K562 (cell line): ENCODE data around the gene TRNT1. TPM values are rescaled to one million over a fixed set of nuclear protein-coding genes. Genes with fewer than 3 reads are reported as not detected.
A peak's percentile ranks its signal among the peaks of the same experiment; 100 is the strongest.

ENCODE experiments used
- ATF1 ChIP-seq, 2 experiments: fragments of 450-650 bp in 1 of 2; IDR thresholded peaks; 2 replicates each; pipeline ENCODE4 v1.6.1; 2016; ENCODE audit warnings: missing compliant biosample characterization in 1 of 2, missing genetic modification characterization in 1 of 2
- ATF7 ChIP-seq: fragments of 450-650 bp; IDR thresholded peaks from 2 replicates; pipeline ENCODE4 v1.7.1; 2014; ENCODE audit warnings: mild to moderate bottlenecking, moderate library complexity
- BRD4 ChIP-seq: fragments of 200-600 bp; sonication (generic); IDR thresholded peaks from 2 replicates; pipeline ENCODE4 v1.6.1; 2017; ENCODE audit warnings: inconsistent platforms
- C11orf30 ChIP-seq: fragments of 450-650 bp; IDR thresholded peaks from 2 replicates; pipeline ENCODE4 v1.6.1; 2016; ENCODE audit warnings: low read depth, mild to moderate bottlenecking
- CBFB ChIP-seq: sonication (generic); formaldehyde crosslinking; IDR thresholded peaks from 2 replicates; pipeline ENCODE4 v1.4.0; 2020; ENCODE audit warnings: mild to moderate bottlenecking, missing genetic modification reagents
- CEBPB ChIP-seq: fragments of 450-650 bp; IDR thresholded peaks from 2 replicates; pipeline ENCODE4 v1.6.1; 2016; ENCODE audit warnings: missing genetic modification characterization, missing compliant biosample characterization
- CEBPG ChIP-seq, 3 experiments: fragments of 200-800 bp in 1 of 3; sonication (Bioruptor generic) in 1 of 3; sonication (generic) in 1 of 3; formaldehyde crosslinking in 1 of 3; IDR thresholded peaks in 2 of 3; conservative IDR thresholded peaks in 1 of 3; 2 replicates each; pipeline versions ENCODE4 v1.6.1 to v1.8.0; 2016 to 2022; ENCODE audit warnings: missing compliant biosample characterization in 2 of 3, missing genetic modification characterization in 2 of 3, mild to moderate bottlenecking in 1 of 3, missing genetic modification reagents in 1 of 3
- ZNF146 ChIP-seq: IDR thresholded peaks from one replicate; pipeline ENCODE4 v1.6.1; 2018; ENCODE audit warnings: missing compliant biosample characterization; ENCODE audit not compliant: unreplicated experiment
- ZNF740 ChIP-seq, 3 experiments: fragments of 200-800 bp in 1 of 3; sonication (Bioruptor generic) in 1 of 3; sonication (generic) in 1 of 3; formaldehyde crosslinking in 1 of 3; IDR thresholded peaks; 2 replicates each; pipeline versions ENCODE4 v1.6.1 to v1.8.0; 2016 to 2022; ENCODE audit warnings: mild to moderate bottlenecking in 2 of 3, missing compliant biosample characterization in 2 of 3, missing genetic modification characterization in 2 of 3, missing genetic modification reagents in 1 of 3
- polyA plus RNA-seq, 8 experiments: library from polyadenylated mRNA; depleted of rRNA in 4 of 8; stranded (reverse) in 5 of 8; unstranded in 3 of 8; fragments of >200 nt; fragmentation: Nextera tagmentation in 2 of 8; fragmentation: Illumina TruSeq in 1 of 8; extraction: Ambion mirVana in 2 of 8; extraction: Trizol in 1 of 8; gene quantifications; 2 replicates each; pipeline versions ENCODE4 v1.2.1 to v1.2.3, GENCODE V29; 2011 to 2014; ENCODE audit warnings: inconsistent platforms in 1 of 8, missing spikeins in 1 of 8
- total RNA-seq, 7 experiments: library from RNA; depleted of rRNA in 6 of 7; stranded (reverse); fragments of >200 nt in 6 of 7; fragmentation: Illumina TruSeq in 2 of 7; extraction: Trizol in 2 of 7; gene quantifications; 2 replicates each; pipeline versions ENCODE4 v1.2.1 to v1.2.3, GENCODE V29; 2011 to 2021; ENCODE audit warnings: low replicate concordance in 1 of 7
- TF ChIP-seq, protein P1 (sequence below), 2 experiments: fragments of 200-800 bp in 1 of 2; sonication (Bioruptor generic) in 1 of 2; sonication (generic) in 1 of 2; formaldehyde crosslinking in 1 of 2; IDR thresholded peaks in 1 of 2; conservative IDR thresholded peaks in 1 of 2; 2 replicates each; pipeline versions ENCODE4 v1.5.0 to v1.6.1; 2016 to 2020; ENCODE audit warnings: missing compliant biosample characterization in 1 of 2, missing genetic modification characterization in 1 of 2, missing genetic modification reagents in 1 of 2
- TF ChIP-seq, protein P2 (sequence below), 2 experiments: fragments of 450-650 bp in 1 of 2; sonication (generic) in 1 of 2; formaldehyde crosslinking in 1 of 2; IDR thresholded peaks in 1 of 2; conservative IDR thresholded peaks in 1 of 2; 2 replicates each; pipeline versions ENCODE4 v1.6.1 to v1.8.1; 2016 to 2023; ENCODE audit warnings: mild to moderate bottlenecking in 2 of 2, moderate library complexity in 2 of 2, inconsistent platforms in 1 of 2, missing genetic modification reagents in 1 of 2

Gene TRNT1
- total and polyA plus RNA-seq, 9 of the 15 experiments (the other 6 are each of a cell fraction or from before 2014, with no cell fraction given) = 38.1 to 58.2 (median 47.4) TPM

- TF ChIP-seq CBFB (CRISPR knock-in tag) (0 out of 2 replicates have a peak, but pooled peaks have one; percentile 25), BRD4 (peak; percentile 20; the same call in 1 of the 2 replicates), ATF7 (peak; percentile 9; the same call in 1 of the 2 replicates), C11orf30 (peak; percentile 47; the same call in 1 of the 2 replicates), ATF1 (CRISPR knock-in tag; IDR thresholded peaks at IDR 0.05) (no peak), ATF1 (tag; IDR thresholded peaks at IDR 0.05) (peak; percentile 29; the same call in 1 of the 2 replicates), ZNF740 (CRISPR knock-in tag; IDR thresholded peaks at IDR 0.05) (no peak), ZNF740 (tag; IDR thresholded peaks at IDR 0.05) (no peak), CEBPG (CRISPR knock-in tag; IDR thresholded peaks at IDR 0.05) (peak; percentile 41), CEBPG (tag; conservative IDR thresholded peaks at IDR 0.05 in 1 of 2, IDR thresholded peaks at IDR 0.05 in 1 of 2) (peak; percentile 44 to 45; a peak in 2 of 4 replicates), ZNF146 (no peak), CEBPB (tag) (peak; percentile 76; the same call in 1 of the 2 replicates)
- TF ChIP-seq, protein P1, sequence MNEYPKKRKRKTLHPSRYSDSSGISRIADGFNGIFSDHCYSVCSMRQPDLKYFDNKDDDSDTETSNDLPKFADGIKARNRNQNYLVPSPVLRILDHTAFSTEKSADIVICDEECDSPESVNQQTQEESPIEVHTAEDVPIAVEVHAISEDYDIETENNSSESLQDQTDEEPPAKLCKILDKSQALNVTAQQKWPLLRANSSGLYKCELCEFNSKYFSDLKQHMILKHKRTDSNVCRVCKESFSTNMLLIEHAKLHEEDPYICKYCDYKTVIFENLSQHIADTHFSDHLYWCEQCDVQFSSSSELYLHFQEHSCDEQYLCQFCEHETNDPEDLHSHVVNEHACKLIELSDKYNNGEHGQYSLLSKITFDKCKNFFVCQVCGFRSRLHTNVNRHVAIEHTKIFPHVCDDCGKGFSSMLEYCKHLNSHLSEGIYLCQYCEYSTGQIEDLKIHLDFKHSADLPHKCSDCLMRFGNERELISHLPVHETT (CRISPR knock-in tag; conservative IDR thresholded peaks at IDR 0.05 in 1 of 2, IDR thresholded peaks at IDR 0.05 in 1 of 2) = peak in 1 of 2 experiments; percentile 76; a peak in 2 of 4 replicates
- TF ChIP-seq, protein P2, sequence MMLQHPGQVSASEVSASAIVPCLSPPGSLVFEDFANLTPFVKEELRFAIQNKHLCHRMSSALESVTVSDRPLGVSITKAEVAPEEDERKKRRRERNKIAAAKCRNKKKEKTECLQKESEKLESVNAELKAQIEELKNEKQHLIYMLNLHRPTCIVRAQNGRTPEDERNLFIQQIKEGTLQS (IDR thresholded peaks at IDR 0.05) = peak; percentile 77
- TF ChIP-seq, protein P2 (CRISPR knock-in tag; conservative IDR thresholded peaks at IDR 0.05) = no peak
These were observed 17.1 kb upstream of the TRNT1 start (continued) for GRCh38 chr3:3109407-3110298.
